ENCODE results near the gene HIP1R. TPM values are rescaled to one million over a fixed set of nuclear protein-coding genes. Genes with fewer than 3 reads are reported as not detected.

Gene HIP1R
- total and polyA plus RNA-seq, 3 donors from 2014 or later = 20.1 to 41.7 (median 34.3) TPM

DNA sequence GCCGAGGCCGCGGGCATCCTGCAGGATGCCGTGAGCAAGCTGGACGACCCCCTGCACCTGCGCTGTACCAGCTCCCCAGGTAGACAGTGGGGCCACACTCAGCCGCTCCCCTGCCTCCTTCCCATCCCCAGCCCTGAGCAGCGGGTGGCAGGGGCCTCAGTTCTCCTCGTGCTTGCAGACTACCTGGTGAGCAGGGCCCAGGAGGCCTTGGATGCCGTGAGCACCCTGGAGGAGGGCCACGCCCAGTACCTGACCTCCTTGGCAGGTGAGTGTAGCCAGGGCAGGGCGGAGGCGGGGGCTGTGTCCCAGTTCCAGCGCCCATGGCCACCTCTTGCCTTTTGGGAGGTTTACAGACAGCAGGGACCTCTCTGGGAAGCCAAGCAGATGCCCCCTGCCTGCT lies 22.9 kb downstream of the HIP1R start:
- no peaks in the 10 kb centered on the region for H3K9me3 ChIP-seq
- H3K4me1 ChIP-seq = peaks cover 31% of the 10 kb centered on the region
- no peak for TF ChIP-seq POLR2A (IDR thresholded peaks at IDR 0.05)
- TF ChIP-seq, protein P1, sequence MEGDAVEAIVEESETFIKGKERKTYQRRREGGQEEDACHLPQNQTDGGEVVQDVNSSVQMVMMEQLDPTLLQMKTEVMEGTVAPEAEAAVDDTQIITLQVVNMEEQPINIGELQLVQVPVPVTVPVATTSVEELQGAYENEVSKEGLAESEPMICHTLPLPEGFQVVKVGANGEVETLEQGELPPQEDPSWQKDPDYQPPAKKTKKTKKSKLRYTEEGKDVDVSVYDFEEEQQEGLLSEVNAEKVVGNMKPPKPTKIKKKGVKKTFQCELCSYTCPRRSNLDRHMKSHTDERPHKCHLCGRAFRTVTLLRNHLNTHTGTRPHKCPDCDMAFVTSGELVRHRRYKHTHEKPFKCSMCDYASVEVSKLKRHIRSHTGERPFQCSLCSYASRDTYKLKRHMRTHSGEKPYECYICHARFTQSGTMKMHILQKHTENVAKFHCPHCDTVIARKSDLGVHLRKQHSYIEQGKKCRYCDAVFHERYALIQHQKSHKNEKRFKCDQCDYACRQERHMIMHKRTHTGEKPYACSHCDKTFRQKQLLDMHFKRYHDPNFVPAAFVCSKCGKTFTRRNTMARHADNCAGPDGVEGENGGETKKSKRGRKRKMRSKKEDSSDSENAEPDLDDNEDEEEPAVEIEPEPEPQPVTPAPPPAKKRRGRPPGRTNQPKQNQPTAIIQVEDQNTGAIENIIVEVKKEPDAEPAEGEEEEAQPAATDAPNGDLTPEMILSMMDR (IDR thresholded peaks at IDR 0.05) = no peak
- no peaks in the 10 kb centered on the region for H3K36me3 ChIP-seq (ENCODE audit: low read depth, missing control alignments)
- DNase-seq = no peak
- WGBS, 2 donors = 90 to 95% methylated on average over 7 to 8 of the region's 14 CpGs
- no peak overlapping the region for H3K4me3 ChIP-seq
- intact Hi-C loops (cut with DNase I; ENCODE audit: low total_unique reads) = no loop called here
- no peak overlapping the region for H3K27ac ChIP-seq
- no peaks in the 10 kb centered on the region for H3K27me3 ChIP-seq

DNA sequence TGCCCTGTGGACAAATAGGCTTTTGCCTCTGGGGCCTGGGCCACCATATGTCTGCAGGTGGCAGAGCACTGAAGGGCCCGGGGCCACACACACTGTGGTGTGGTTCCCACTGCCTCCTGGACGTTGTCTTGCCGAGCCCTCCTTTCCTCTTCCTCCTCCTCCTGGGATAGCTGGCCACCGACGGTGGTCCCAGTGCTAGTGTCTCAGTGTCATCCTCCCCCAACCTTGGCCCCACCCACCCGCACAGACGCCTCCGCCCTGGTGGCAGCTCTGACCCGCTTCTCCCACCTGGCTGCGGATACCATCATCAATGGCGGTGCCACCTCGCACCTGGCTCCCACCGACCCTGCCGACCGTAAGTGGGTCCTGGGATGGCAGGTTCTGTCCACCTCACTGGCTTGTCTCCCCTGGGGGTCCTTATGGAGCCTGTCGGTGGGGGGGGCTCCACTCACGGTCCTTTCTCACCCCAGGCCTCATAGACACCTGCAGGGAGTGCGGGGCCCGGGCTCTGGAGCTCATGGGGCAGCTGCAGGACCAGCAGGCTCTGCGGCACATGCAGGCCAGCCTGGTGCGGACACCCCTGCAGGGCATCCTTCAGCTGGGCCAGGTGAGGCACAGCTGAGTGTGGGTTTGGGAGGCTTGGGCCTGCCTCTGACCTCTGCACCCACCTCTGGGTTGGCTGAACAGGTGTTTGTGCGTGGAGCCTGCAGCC lies 23.5 kb downstream of the HIP1R start:
- TF ChIP-seq, protein P1 (IDR thresholded peaks at IDR 0.05) = no peak
- no peak for TF ChIP-seq POLR2A (IDR thresholded peaks at IDR 0.05)
- H3K27me3 ChIP-seq = no peaks in the 10 kb centered on the region
- no peak overlapping the region for H3K4me3 ChIP-seq
- intact Hi-C loops (cut with DNase I; ENCODE audit: low total_unique reads) = no loop called here
- no peak overlapping the region for H3K27ac ChIP-seq
- H3K36me3 ChIP-seq (ENCODE audit: low read depth, missing control alignments) = no peaks in the 10 kb centered on the region
- no peaks in the 10 kb centered on the region for H3K9me3 ChIP-seq
- peaks cover 33% of the 10 kb centered on the region for H3K4me1 ChIP-seq
- WGBS, 2 donors = 91 to 93% methylated on average over 12 to 22 of the region's 22 CpGs
- no peak for DNase-seq

DNA sequence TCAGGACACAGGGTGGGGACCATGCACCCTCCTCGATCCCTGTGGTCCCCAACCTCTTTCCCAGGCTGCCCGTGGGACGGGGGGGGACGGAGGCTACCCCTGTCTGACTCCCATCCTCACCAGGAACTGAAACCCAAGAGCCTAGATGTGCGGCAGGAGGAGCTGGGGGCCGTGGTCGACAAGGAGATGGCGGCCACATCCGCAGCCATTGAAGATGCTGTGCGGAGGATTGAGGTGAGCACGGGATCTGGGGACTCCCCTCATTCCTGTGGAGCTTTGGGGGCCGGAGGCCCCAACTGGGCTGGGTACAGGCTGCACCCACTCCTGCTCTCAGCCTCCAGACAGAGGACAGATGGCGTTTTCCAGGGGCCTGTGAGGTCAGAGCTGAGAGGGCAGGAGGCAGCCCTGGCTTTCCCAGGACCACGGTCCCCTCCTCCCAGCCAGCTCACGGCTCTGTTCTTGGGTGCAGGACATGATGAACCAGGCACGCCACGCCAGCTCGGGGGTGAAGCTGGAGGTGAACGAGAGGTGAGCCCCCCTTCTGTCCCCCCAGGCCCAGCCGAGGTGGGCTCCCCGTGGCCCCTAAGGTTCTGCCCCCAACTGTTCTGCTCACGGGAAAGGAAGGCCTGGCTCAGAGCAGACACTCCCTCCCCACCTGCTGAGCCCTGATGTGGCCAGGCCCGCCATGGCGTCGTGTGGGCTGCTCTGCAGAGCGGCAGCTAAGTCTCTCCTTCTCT lies 24.2 kb downstream of the HIP1R start:
- H3K27ac ChIP-seq = peak overlapping the region in 1 of 2 donors; percentile 41
- no peak overlapping the region for H3K4me3 ChIP-seq
- intact Hi-C loops (cut with DNase I; ENCODE audit: low total_unique reads) = loop anchor here (5.0 kb wide), 1 partner anchor 88 kb away; no protein-coding TSS in a partner anchor
- no peak for DNase-seq
- no peak for TF ChIP-seq POLR2A (IDR thresholded peaks at IDR 0.05)
- TF ChIP-seq, protein P1 (IDR thresholded peaks at IDR 0.05) = no peak
- no peaks in the 10 kb centered on the region for H3K9me3 ChIP-seq
- H3K36me3 ChIP-seq (ENCODE audit: low read depth, missing control alignments) = no peaks in the 10 kb centered on the region
- H3K4me1 ChIP-seq = peaks cover 33% of the 10 kb centered on the region
- WGBS, 2 donors = 83 to 86% methylated on average over 15 to 26 of the region's 26 CpGs
- no peaks in the 10 kb centered on the region for H3K27me3 ChIP-seq

DNA sequence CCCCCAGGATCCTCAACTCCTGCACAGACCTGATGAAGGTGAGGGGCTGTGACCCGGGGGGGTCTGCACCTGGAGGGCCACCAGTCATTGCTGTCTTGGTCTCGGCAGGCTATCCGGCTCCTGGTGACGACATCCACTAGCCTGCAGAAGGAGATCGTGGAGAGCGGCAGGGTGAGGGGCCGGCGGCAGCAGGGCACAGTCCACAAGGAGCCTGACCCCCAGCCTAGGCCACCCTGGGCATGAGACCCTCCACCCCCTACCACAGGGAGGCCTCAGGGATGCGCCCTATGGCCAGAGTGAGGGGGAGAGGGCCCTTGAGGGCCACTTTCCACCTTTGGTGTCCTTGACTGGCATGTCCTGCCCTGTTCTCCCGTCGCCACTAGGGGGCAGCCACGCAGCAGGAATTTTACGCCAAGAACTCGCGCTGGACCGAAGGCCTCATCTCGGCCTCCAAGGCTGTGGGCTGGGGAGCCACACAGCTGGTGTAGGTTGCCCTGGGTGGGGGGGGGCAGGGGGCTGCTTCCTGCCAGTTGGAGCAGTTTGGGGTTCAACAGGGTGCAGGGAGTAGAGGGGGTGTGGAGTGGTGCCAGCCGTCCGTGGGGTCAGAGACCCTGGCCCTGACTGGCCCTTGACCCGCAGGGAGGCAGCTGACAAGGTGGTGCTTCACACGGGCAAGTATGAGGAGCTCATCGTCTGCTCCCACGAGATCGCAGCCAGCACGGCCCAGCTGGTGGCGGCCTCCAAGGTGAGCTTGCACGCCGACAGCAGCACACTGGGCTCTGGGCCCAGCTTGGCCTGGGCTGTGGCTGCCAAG lies 25.0 kb downstream of the HIP1R start:
- 30 to 67% methylated on average over 10 to 28 of the region's 28 CpGs for WGBS, 2 donors
- TF ChIP-seq, protein P1 (IDR thresholded peaks at IDR 0.05) = peak; percentile 96 to 98 (median 97)
- TF ChIP-seq POLR2A (IDR thresholded peaks at IDR 0.05) = no peak
- H3K36me3 ChIP-seq (ENCODE audit: low read depth, missing control alignments) = no peaks in the 10 kb centered on the region
- no peaks in the 10 kb centered on the region for H3K9me3 ChIP-seq
- intact Hi-C loops (cut with DNase I; ENCODE audit: low total_unique reads) = loop anchor here (5.0 kb wide), 1 partner anchor 87 kb away; no protein-coding TSS in a partner anchor
- peaks cover 39% of the 10 kb centered on the region for H3K4me1 ChIP-seq
- H3K4me3 ChIP-seq = no peak overlapping the region
- peak overlapping the region; percentile 41 to 45 for H3K27ac ChIP-seq
- H3K27me3 ChIP-seq = no peaks in the 10 kb centered on the region
- peak; percentile 88 for DNase-seq
